Measurements from ENCODE around the gene NPTN. TPM values are rescaled to one million over a fixed set of nuclear protein-coding genes. Genes with fewer than 3 reads are reported as not detected.

Gene NPTN
- total and polyA plus RNA-seq, 2 donors from 2014 or later = 100 to 130 TPM

GRCh38 chr15:73596174-73596573 is 37.0 kb downstream of the NPTN start:
- Histone ChIP-seq H3K4me1 (ENCODE audit: control insufficient read depth in 2 of 3, insufficient read depth in 2 of 3, low read depth in 1 of 3, low read length in 3 of 3) (peaks cover 0 to 36% (median 17%) of the 10 kb centered on the region in 3 donors), H3K27me3 (ENCODE audit: control insufficient read depth, insufficient read depth, low read length) (no peaks in the 10 kb centered on the region), H3K36me3 (ENCODE audit: control insufficient read depth in 2 of 3, insufficient read depth in 3 of 3, low read length in 3 of 3) (peaks cover 0 to 7% (median 4%) of the 10 kb centered on the region in 3 donors), H3K4me3 (ENCODE audit: low read length in 3 of 3) (no peak overlapping the region), H3K9me3 (ENCODE audit: control insufficient read depth in 2 of 3, insufficient read depth in 1 of 3, low read length in 3 of 3) (no peaks in the 10 kb centered on the region), H3K9ac (ENCODE audit: low read length in 3 of 3) (no peak overlapping the region), H3K27ac (ENCODE audit: low read depth in 2 of 2, low read length in 2 of 2) (no peak overlapping the region)
- intact Hi-C loops (cut with DNase I) = no loop called here
- FAIRE-seq (no peak), DNase-seq (no peak)
- TF ChIP-seq, protein P1, sequence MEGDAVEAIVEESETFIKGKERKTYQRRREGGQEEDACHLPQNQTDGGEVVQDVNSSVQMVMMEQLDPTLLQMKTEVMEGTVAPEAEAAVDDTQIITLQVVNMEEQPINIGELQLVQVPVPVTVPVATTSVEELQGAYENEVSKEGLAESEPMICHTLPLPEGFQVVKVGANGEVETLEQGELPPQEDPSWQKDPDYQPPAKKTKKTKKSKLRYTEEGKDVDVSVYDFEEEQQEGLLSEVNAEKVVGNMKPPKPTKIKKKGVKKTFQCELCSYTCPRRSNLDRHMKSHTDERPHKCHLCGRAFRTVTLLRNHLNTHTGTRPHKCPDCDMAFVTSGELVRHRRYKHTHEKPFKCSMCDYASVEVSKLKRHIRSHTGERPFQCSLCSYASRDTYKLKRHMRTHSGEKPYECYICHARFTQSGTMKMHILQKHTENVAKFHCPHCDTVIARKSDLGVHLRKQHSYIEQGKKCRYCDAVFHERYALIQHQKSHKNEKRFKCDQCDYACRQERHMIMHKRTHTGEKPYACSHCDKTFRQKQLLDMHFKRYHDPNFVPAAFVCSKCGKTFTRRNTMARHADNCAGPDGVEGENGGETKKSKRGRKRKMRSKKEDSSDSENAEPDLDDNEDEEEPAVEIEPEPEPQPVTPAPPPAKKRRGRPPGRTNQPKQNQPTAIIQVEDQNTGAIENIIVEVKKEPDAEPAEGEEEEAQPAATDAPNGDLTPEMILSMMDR (IDR thresholded peaks at IDR 0.05; ENCODE audit: borderline replicate concordance, extremely low read depth, insufficient read depth) = no peak

DNA sequence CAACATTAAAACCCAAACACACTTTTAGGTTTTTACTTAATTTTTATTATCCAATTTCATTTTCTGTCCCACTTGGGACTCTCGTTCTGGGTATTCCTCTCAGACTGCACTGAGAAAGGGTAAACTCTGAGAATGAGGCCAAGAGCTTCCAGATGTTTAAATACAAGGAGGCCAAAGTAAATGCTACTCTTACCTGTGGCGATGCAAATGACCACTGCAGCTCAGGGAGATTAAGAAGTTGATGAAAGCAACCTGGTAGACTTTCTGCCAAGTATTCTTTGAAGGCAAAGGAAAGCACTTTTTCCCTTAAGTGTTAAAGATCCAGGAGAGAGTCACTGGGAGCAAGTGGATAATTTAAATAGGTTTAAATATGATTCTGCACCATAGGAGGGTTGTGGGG is 39.1 kb downstream of the NPTN start:
- peaks cover 0 to 23% (median 8%) of the 10 kb centered on the region in 3 donors for H3K4me1 ChIP-seq (ENCODE audit: control insufficient read depth in 2 of 3, insufficient read depth in 2 of 3, low read depth in 1 of 3, low read length in 3 of 3)
- H3K27me3 ChIP-seq (ENCODE audit: control insufficient read depth, insufficient read depth, low read length) = no peaks in the 10 kb centered on the region
- no peak for DNase-seq
- H3K4me3 ChIP-seq (ENCODE audit: low read length in 3 of 3) = no peak overlapping the region
- no peaks in the 10 kb centered on the region for H3K9me3 ChIP-seq (ENCODE audit: control insufficient read depth in 2 of 3, insufficient read depth in 1 of 3, low read length in 3 of 3)
- H3K27ac ChIP-seq (ENCODE audit: low read depth in 2 of 2, low read length in 2 of 2) = no peak overlapping the region
- TF ChIP-seq, protein P1 (IDR thresholded peaks at IDR 0.05; ENCODE audit: borderline replicate concordance, extremely low read depth, insufficient read depth) = no peak
- H3K36me3 ChIP-seq (ENCODE audit: control insufficient read depth in 2 of 3, insufficient read depth in 3 of 3, low read length in 3 of 3) = peaks cover 2 to 9% (median 6%) of the 10 kb centered on the region in 3 donors
- FAIRE-seq = no peak
- intact Hi-C loops (cut with DNase I) = no loop called here
- H3K9ac ChIP-seq (ENCODE audit: low read length in 3 of 3) = no peak overlapping the region

- H3K27ac ChIP-seq (ENCODE audit: low read depth in 2 of 2, low read length in 2 of 2) = no peak overlapping the region
- no peak overlapping the region for H3K9ac ChIP-seq (ENCODE audit: low read length in 3 of 3)
- peaks cover 0 to 17% (median 5%) of the 10 kb centered on the region in 3 donors for H3K4me1 ChIP-seq (ENCODE audit: control insufficient read depth in 2 of 3, insufficient read depth in 2 of 3, low read depth in 1 of 3, low read length in 3 of 3)
- TF ChIP-seq, protein P1 (IDR thresholded peaks at IDR 0.05; ENCODE audit: borderline replicate concordance, extremely low read depth, insufficient read depth) = no peak
- DNase-seq = peak in 1 of 5 donors; percentile 90
- no peaks in the 10 kb centered on the region for H3K27me3 ChIP-seq (ENCODE audit: control insufficient read depth, insufficient read depth, low read length)
- no peak overlapping the region for H3K4me3 ChIP-seq (ENCODE audit: low read length in 3 of 3)
- H3K9me3 ChIP-seq (ENCODE audit: control insufficient read depth in 2 of 3, insufficient read depth in 1 of 3, low read length in 3 of 3) = no peaks in the 10 kb centered on the region
- intact Hi-C loops (cut with DNase I) = no loop called here
- no peak for FAIRE-seq
- peaks cover 4 to 13% (median 6%) of the 10 kb centered on the region in 3 donors for H3K36me3 ChIP-seq (ENCODE audit: control insufficient read depth in 2 of 3, insufficient read depth in 3 of 3, low read length in 3 of 3)
Observed at GRCh38 chr15:73593304-73594074, 39.7 kb downstream of the NPTN start.
